Cardiac septum (tissue), 1 donor: ENCODE results near the gene THTPA. TPM values are rescaled to one million over a fixed set of nuclear protein-coding genes. Genes with fewer than 3 reads are reported as not detected.
A peak's percentile ranks its signal among the peaks of the same experiment; 100 is the strongest.

Experiments
- DNase-seq: peaks from one replicate; pipeline ENCODE4 v3.0.0-alpha.2; 2020; ENCODE audit warnings: low spot score
- intact Hi-C: fragments of 100-400 bp; cut with DNase I; formaldehyde crosslinking; loops from one replicate; pipeline ENCODE4 v1.14.0; 2022
- total RNA-seq: library from RNA; stranded (reverse); fragmentation: NEBNext Ultra II Directional; extraction: Animal tissue kit (Norgen Biotek cat#: 25700); gene quantifications from one replicate; pipeline ENCODE4 v1.2.1, GENCODE V29; 2021
- donor health status: DM: no; HTN: no; CAD: no.

THTPA gene
- total RNA-seq, 1 donor from 2014 or later, result 17.5 TPM

GRCh38 chr14:23563473-23564180 is 7.6 kb downstream of the THTPA start:
- intact Hi-C loops, result loop anchor here (2.0 kb wide), 1 partner anchor 85 kb away; no protein-coding TSS in a partner anchor
- DNase-seq, result no peak

DNA sequence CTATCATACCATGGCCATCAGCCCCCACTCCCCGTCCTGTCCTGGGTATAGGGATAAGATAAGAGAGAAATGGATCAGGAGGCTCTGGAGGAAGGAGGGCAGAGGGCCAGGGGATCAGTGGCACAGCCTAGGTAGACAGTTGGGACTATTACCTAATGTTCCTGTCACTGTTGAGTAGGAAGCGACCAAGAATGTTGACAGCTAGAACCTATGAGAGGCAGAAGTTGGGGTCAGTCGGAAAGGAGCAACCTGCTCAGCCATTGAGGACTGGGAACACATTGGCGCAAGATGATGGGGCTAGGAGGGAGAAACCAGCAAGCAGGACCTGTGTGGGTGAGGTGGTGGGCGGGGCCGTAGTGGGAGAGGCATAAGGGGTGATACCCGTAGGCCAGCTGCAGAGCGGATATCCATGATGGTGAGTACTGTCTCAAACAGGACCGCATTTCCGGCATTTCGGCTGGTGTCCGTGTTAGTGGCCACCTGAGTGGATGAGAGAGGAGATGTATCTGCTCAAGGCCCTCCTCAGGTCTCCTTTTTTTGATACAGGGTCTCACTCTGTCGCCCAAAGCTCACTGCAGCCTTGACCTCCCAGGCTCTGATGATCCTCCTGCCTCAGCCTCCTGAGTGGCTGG is 8.2 kb downstream of the THTPA start:
- DNase-seq, result no peak
- intact Hi-C loops, result no loop called here

GRCh38 chr14:23564876-23565275 is 8.8 kb downstream of the THTPA start:
- no peak for DNase-seq
- intact Hi-C loops, result no loop called here

GRCh38 chr14:23565626-23566025 is 9.6 kb downstream of the THTPA start:
- intact Hi-C loops, result no loop called here

DNA sequence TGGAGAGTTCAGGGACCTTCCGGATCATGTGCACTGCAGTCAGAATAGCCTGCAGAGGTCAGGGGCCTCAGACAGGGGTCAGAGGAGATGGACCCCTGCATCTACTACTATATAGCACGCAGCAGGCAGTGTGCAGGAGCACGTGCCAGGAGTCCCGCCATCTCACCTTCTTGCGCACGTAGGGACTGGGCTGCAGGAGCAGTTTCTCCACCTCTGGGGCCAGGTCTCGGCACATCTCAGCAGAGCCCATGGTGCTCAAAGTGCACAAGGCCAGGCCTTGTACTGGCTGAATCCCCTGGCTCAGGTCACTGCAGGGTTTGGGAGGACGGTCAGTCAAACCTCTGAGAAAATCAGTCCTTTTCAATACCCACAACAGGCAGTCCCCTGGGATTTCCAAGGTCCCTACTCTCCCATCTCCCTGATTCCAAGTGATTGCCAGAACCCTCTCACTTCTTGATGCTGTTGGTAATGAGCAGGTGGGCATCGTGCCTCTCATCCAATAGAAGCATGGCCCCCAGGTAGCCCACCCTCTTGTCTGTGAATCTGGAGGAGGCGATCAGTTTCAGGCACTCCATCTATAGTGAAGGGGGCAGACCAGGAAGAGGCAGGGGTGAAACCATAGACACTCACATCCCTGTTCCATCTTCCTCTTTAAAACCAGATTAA is 10.2 kb downstream of the THTPA start:
- intact Hi-C loops, result no loop called here

More at GRCh38 chr14:23565626-23566025, 9.6 kb downstream of the THTPA start:
- no peak for DNase-seq

DNA sequence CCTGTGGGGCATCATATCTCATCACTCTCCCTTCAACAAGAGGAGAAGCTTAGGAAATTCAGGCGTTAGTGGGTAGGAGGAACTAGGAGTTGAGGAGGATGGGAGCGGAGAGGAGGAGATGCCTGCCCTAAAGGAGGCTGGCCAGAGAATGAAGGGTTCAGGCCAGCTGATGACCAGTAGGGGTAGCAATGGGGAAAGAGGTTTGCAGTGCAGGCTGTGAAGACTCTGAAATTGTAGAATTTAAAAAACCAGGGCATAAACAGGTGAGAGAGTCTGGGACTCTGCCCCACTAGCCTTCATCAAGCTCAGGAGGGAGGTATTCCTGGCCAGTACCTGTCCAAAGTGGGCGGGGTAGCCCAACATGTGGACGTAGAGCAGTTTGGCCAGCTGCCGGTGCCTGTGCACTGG is 10.7 kb downstream of the THTPA start:
- intact Hi-C loops, result no loop called here
- no peak for DNase-seq

More for the DNA sequence above, 10.2 kb downstream of the THTPA start:
- DNase-seq, result no peak

DNA sequence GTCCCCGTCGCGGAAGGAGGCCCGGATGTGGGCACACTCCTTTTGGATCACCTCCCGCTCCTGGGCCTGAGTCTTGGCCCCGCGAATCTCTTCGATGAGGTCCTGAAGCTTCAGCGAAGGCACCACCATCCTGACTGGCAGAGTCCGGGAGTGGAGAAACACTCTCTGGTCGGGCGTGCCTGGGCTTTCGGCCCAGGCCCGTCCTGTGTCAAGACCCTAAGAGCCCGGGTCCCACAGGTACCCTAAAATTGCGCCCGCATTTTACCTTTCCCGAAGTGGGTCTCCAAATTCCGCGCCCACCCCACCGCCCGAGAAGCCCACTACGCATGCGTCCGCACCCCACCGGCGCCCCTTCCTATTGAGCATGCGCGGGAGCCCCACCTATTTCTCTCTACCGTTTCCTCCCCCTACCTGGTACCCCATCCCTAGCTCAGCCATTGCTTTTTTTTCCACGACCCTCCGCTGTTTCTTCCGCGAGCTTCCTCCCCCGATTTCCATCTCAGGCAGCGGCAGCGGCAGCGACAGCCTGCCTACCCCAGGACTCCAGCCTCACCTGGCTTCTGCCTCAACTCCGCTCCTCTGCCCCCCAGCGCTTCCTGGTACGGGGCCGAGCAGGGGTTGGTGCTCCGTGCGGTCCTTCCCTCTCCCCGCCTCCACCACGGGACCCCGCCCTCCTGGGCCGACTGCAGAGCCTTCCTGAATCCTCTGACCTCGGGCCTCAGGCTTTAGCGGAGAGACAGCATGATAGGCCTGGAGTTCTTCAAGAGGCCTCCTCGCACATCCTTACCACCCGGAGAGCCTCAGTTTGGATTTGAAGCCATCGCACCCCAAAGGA is 11.3 kb downstream of the THTPA start, which contains the start of gene AP1G2:
AP1G2 (minus strand) TSS at position 606 of the 835 bp plus-strand sequence; CDS start at position 129, 477 bp downstream.
- intact Hi-C loops, result no loop called here
- peak; percentile 94 for DNase-seq

GRCh38 chr14:23568021-23568599 is 12.0 kb downstream of the THTPA start:
- intact Hi-C loops, result no loop called here
- DNase-seq, result no peak

DNA sequence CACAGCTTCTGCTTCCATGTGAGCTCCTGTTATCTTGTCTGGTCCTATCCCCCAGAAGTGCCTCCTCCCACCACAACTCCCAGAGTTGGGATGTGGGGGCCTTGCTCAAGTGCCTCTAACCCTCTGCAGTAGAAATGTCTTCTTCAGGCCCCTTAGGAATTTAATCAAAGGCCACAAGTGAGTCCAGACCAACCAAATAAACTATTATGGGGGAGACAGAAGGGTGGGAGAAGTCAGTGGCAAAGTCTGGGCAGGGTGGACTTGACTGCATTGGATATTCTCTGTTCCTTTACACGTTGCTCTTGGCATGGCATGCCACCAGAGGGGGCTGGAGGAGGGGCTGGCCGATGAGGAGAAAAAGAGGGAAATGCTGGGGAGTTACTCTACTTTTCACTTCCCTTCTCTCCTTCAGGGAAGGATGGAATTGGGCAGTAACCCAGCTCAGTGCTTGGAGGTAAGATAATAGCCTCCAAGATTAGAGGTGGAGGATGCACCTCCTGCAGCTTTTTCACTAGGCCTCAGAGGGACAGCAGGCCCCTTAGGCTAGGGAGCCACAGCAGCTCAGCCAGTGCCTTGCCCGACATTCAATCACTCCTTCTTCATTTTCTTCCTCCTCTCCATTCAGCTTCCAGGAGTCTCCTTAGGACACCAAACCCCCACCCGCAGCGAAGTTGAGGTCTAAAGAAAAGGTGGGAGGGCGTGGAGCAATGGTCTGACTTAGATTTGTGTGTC is 12.7 kb downstream of the THTPA start:
- no peak for DNase-seq
- intact Hi-C loops, result no loop called here

- intact Hi-C loops, result no loop called here
- no peak for DNase-seq
These were observed 13.5 kb downstream of the THTPA start for GRCh38 chr14:23569443-23570151.

GRCh38 chr14:23570806-23571483 is 14.9 kb downstream of the THTPA start:
- DNase-seq, result no peak
- intact Hi-C loops, result no loop called here

- intact Hi-C loops, result no loop called here
- DNase-seq, result no peak
These were observed 15.8 kb downstream of the THTPA start for GRCh38 chr14:23571701-23572523.

DNA sequence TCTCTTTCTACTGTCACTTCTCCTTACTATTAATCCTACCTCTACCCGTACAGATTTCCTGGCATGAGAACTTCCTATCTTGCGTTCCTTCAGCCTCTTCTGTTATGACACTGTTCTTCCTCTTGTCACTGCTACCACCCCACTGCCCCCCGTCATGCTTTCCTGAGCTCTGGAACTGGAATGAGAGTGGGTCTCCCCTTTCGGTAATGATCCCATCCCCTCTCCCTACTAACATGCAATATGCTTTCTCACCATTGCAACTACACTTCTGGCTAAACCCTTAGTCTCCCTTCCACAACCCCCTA is 16.4 kb downstream of the THTPA start:
- intact Hi-C loops, result no loop called here
- DNase-seq, result no peak

- peak; percentile 31 for DNase-seq
- intact Hi-C loops, result no loop called here
These were observed 16.8 kb downstream of the THTPA start for GRCh38 chr14:23572836-23573235.

DNA sequence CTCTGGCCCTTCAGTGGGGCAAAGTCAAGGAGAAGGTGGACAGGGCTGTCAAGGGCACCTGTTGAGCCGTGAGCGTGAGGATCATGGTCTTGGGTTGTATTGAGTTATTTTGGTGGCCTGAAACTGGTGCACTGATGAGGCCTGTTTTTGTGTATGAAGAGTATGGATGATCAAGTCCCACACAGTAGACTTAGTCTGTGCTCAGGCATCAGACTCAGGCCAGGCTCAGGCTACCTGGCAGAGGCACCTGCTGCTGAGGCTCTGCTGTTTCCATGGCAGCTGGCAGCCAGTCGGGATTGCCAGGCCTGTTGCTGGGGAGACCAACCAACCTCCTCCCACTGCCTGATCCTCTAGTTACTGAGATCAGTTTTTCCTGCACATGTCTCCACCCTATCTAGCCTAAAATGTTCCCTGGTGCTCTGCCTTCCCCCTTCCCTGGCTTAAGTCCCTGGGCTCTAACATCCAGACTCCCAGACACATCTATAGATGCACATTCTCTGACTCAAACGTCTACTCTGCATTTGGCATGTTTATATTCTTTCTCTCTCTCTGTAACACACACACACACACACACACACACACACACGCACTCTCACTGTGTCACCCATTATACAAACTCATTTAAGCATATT is 17.4 kb downstream of the THTPA start:
- peak; percentile 43 for DNase-seq

GRCh38 chr14:23577004-23577681 is 21.1 kb downstream of the THTPA start:
- peak; percentile 73 for DNase-seq
- intact Hi-C loops, result no loop called here

More for the DNA sequence above, 17.4 kb downstream of the THTPA start:
- intact Hi-C loops, result no loop called here
